Measurements from ENCODE around the gene CRYZ.

- TF ChIP-seq POLR2AphosphoS5 (IDR thresholded peaks at IDR 0.05) (no peak), CTCF (IDR thresholded peaks at IDR 0.05) (no peak)
These were observed 33.7 kb upstream of the CRYZ start for GRCh38 chr1:74766579-74766978.
